Bronchial epithelial cell (primary cell): ENCODE measurements around the gene TM9SF1. TPM values are rescaled to one million over a fixed set of nuclear protein-coding genes. Genes with fewer than 3 reads are reported as not detected.

Experiments
- DNase-seq: peaks from one replicate; pipeline ENCODE4 v3.0.0-alpha.2; 2010; ENCODE audit warnings: low read depth
- FAIRE-seq: peaks from 2 replicates; lab custom pipeline; 2011; peaks lifted over from hg19 to GRCh38; lab: Jason Lieb, UNC
- H3K27me3 ChIP-seq: 2 replicates; pipeline ENCODE4 v1.5.1; 2011; ENCODE audit warnings: low read length; ENCODE audit not compliant: control insufficient read depth, insufficient read depth
- H3K36me3 ChIP-seq: 2 replicates; pipeline ENCODE4 v1.5.1; 2011; ENCODE audit warnings: low read length; ENCODE audit not compliant: control insufficient read depth, insufficient read depth
- H3K4me3 ChIP-seq: 2 replicates; pipeline ENCODE4 v1.5.1; 2011; ENCODE audit warnings: mild to moderate bottlenecking, low read depth, low read length, control low read depth
- CTCF ChIP-seq: IDR thresholded peaks from 2 replicates; pipeline ENCODE4 v1.5.1; 2011; ENCODE audit warnings: mild to moderate bottlenecking, moderate library complexity, low read length, control low read depth, inconsistent platforms; ENCODE audit not compliant: insufficient read depth, severe bottlenecking
- total RNA-seq: library from RNA; depleted of rRNA; stranded (reverse); fragments of >200 nt; gene quantifications from 2 replicates; pipeline ENCODE4 v1.2.1, GENCODE V29; 2014

TM9SF1 gene
- total RNA-seq, 1 donor from 2014 or later: 67.9 TPM

- DNase-seq: no peak
- Histone ChIP-seq H3K27me3 (no peaks in the 10 kb centered on the region), H3K4me3 (no peak overlapping the region), H3K36me3 (peaks cover 32% of the 10 kb centered on the region)
- FAIRE-seq: no peak
- TF ChIP-seq CTCF: no peak
Measured at GRCh38 chr14:24186831-24187538, 8.3 kb downstream of the TM9SF1 start.

- TF ChIP-seq CTCF: no peak
Measured at GRCh38 chr14:24185741-24186140, 9.5 kb downstream of the TM9SF1 start.

GRCh38 chr14:24185026-24185425 lies 10.2 kb downstream of the TM9SF1 start:
- Histone ChIP-seq H3K27me3 (no peaks in the 10 kb centered on the region), H3K4me3 (no peak overlapping the region), H3K36me3 (peaks cover 33% of the 10 kb centered on the region)
- DNase-seq (no peak), FAIRE-seq (no peak)
- no peak for TF ChIP-seq CTCF

More at GRCh38 chr14:24185741-24186140, 9.5 kb downstream of the TM9SF1 start:
- no peak for FAIRE-seq
- Histone ChIP-seq H3K4me3 (no peak overlapping the region), H3K27me3 (no peaks in the 10 kb centered on the region), H3K36me3 (peaks cover 32% of the 10 kb centered on the region)
- no peak for DNase-seq

GRCh38 chr14:24184104-24184970 lies 10.9 kb downstream of the TM9SF1 start:
- TF ChIP-seq CTCF: no peak
- no peak for DNase-seq
- FAIRE-seq: no peak
- Histone ChIP-seq H3K36me3 (peaks cover 33% of the 10 kb centered on the region), H3K27me3 (no peaks in the 10 kb centered on the region), H3K4me3 (no peak overlapping the region)

GRCh38 chr14:24183014-24183481 lies 12.2 kb downstream of the TM9SF1 start:
- no peak for FAIRE-seq
- TF ChIP-seq CTCF: no peak
- Histone ChIP-seq H3K4me3 (no peak overlapping the region), H3K27me3 (no peaks in the 10 kb centered on the region), H3K36me3 (peaks cover 44% of the 10 kb centered on the region)
- no peak for DNase-seq
